Hindlimb muscle (tissue), 1 donor: ENCODE data around the gene EHD4. TPM values are rescaled to one million over a fixed set of nuclear protein-coding genes. Genes with fewer than 3 reads are reported as not detected.

Experiments used
- DNase-seq: peaks from one replicate; pipeline ENCODE4 v3.0.0-alpha.2; 2013
- polyA plus RNA-seq: library from polyadenylated mRNA; unstranded; fragments of 120-200 nt; gene quantifications from one replicate; pipeline ENCODE4 v1.2.1, GENCODE V29; 2013; ENCODE audit not compliant: insufficient read length

EHD4 gene
- polyA plus RNA-seq, 1 donor: 43.0 TPM

DNA sequence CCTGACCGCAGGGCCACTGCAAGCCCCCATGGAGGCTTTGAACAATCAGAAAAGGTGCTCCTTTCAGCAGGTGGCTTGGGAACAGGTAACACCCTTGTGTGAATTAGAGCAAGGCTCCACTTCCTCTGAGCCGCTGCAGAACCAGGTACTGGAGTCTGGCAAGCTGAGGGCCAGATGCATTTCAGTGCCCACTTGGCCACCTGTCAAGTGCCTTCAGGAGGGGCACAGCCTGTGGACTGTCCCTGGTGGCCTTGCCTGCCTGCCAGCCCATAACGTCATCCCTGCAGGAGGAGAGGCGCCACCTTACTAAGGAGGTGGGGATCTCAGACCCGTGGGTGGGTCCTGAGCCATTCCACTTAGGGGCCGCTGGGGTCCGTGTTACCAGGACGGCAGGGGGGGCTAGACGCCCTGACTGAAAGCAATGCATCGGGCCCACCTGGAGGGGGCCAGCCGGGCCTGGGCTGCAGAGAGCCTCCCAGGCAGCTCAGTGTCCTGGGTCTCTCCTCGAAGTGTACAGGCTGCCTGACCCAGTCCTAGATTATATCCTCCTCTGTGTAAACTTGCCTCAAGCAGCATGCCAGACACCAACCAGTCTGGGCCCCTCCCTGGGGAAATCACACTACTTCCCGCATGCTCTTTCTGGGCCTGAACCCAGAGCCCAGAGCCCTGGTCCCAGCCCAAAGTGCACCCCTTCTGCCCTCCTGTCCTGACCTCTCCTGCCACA lies 94.6 kb downstream of the EHD4 start:
- DNase-seq: no peak

DNA sequence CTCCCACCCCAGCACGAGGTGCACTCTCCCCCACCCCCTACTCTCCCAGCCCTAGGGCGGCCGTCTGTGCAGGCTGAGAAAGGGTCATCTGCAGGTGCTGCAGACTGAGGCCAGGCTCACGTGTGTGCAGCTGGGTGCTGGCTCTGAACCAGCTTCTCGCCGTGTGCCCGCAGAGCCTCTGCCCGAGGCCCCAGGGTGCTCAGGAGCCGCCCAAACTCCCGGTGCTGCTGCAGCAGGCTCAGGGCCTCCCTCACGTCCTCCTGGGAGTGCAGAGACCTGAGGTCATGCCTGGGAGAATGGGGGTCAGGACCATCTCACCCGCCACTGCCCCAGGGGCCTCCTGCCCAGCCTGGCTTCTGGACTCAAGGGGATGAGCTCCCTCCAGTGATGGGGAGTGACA lies 95.7 kb downstream of the EHD4 start:
- no peak for DNase-seq

DNA sequence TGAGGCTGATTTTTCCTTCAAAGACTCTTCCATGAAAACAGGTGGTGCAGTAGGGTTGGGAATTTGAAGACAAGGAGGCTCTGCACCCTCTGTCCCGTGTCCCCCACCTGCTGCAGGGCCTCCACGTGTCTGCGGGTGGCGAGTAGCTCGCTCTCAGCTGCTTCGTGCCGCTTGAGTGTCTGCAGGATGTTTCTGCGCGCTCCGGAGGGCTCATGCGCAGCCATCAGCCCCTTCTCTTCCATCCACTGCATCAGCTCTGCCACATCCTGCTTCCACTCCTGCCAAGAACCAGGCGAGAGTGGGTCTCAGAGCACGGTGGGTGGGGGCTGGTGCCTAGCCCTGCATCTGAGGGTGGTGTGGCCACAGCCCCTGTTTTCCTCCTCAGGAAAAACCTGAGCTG lies 96.3 kb downstream of the EHD4 start:
- DNase-seq: no peak

DNA sequence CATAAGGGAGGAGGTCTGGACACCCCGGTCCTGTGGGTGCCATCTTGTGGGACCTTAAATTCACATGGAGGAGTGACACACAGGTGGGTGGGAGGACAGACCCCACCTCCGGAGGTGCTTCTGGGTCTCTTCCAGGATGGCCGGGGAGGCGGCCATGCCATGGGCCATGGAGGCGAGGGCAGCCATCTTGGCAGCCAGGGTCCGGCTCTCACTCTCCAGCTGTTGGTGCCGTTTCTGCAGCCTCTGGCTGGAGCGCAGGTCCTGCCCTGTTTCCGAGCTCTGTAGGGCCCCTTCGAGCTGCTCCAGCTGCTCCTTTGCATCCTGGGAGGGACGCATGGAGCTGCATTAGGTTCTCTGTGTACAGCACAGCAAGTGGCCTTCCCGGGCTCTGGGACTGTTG lies 97.6 kb downstream of the EHD4 start:
- DNase-seq: no peak

DNA sequence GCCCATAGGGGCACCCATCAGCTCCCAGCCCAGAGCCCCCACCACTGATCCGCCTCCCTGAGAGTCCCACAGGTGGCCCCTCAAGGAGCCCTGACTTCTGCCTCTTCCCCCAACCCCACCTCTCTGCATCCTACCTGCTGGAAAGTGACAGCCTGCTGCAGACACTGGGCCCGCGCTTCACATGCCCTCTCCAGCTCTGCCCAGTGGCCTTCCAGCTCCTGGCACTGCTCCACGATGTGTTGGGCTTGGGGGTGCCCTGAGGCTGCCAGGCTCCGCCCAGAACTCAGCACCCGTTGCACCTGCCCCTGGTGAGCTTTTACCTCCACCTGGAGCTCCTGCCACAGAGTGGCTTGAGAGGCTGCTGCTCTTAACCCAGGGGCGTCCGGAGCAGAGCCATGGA lies 98.6 kb downstream of the EHD4 start:
- DNase-seq: no peak

DNA sequence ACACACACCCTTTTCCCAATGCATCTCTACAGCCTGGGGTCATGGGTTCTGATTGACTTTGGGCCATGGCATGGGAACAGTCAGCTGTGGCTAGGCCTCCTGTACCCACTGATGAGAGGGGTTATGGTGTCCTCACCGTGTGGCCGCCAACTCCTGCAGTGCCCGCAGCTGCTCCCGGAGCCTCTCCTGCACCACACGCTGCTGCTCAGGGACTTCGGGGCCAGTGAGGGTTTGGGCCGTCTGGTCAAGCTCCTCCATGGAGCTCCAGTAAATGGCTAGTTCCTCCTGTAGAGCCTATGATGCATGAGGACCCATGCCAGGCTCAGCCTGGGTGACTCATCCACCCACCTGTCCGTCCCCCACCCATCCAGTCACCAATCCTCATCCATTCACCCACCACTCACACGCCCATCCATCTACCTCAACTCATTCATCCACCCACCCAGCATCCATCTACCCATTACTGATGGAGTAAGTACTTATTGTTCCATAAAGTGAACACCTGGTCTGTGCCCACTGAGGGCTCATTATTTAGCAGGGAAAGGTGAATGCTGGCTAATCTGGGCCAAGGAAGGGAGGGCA lies 100.1 kb downstream of the EHD4 start:
- DNase-seq: no peak

DNA sequence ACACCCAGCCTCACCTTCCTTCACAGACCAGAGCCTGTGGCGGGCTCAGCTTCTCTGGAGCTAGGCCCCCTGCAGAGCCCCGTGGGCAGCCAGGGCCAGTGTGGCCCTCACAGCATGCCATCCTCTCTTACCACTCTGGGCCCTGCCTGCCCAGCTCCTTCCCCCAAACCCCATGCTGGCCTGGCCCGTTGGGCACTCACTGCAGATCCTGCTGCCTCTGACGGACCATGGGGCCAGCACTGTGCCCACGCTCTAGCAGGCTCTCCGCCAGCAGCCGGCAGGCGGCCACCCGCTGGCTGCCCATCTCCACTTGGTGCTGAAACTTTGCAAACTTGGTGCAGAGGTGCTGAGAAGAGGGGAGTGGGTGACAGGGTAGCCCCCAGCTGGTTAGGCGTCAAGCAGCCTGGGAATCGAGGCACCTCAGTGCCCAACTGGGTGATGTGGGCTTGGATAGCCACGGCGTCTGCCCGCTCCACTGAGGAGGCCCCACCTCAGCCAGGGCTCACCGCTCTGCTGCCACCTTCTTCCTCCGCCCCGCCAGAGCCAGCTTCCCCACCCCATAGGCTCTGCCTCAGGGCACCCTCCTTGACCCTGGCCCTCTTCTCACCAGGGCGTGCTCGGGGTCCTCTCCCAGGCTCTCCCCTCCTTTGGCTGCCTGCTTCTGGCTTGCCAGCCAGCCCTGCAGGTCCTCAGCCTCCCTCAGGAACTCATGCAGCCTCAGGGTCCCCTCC lies 101.0 kb downstream of the EHD4 start:
- DNase-seq: no peak

DNA sequence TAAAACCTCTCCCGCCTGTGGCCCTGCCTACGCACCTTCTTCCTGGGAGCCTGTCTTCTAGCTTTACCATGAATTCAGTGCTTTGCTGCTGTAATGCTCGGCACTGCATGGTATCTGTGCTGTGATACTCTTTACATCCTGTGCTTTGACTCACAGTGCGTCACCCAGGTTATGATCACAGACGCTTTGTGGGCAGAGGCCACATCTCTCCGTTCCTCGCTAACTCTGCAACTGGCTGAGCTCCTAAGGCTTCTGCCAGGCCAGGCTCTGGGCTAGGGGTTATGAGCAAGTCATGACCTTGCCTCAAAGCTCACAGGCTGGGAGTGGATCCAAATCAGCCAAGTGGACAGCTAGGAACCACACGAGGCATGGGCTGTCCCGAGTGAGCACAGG lies 101.7 kb downstream of the EHD4 start:
- DNase-seq: no peak

DNA sequence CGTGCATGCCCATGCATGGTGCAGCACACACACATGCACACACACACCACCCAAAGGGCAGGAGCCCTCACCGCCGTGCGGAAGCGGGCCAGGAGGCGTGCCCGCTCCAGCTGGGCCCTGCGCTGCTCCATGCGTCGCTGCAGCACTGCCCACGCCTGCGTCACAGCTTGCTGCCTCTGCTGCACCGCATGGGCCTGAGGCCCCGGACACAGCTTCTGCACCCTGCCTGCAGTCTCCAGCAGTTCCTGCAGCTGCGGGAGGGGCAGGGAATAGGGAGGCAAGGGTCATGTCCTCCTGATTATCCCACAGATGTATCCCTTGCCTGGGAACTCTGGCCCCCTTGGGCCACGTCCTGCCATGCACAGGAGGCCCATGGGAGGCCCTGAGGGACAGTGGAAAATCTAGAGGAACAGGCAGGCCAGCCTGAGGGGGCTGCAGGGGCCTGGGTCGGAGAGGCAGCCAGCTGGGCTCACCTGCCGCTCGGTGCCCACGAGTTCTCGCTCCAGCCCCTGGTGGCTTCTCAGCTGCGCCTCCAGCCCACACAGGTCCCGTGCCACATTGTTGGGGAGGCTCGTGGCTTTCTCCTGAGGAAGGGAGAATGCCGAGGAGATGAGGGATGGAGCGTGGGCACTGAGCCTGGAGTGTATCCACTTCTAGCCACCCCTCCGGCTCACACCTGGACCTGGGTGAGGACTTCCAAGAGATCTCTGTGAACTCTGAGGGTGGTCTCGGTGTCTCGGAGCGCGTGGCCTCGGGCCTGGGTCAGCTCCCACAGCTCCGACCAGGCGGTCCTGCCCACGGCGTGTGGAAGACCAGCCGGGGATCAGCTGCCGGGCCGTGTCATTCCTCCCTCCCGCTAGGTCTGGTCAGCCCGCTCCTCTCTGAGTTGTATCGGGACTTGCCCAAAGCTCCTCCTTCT lies 102.3 kb downstream of the EHD4 start:
- no peak for DNase-seq

DNA sequence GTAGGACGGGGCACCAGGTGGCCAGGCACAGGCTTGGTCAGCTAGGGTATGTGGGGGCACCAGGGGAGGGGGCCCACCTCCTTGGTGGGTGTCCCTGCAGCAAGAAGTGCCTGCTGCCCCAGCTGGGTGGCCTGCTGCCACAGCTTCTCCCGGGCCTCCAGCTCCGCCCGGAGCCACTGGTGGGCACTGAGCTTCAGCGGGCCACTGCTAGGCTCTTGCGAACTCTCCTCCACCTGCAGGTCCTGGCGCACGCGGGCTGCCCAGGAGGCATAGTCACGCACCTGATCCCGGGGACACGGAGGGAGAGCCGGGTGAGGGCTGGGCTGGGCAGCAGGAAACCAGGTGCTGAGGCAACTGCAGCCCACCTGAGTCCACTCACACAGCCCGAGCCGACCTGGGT lies 104.0 kb downstream of the EHD4 start:
- no peak for DNase-seq

DNA sequence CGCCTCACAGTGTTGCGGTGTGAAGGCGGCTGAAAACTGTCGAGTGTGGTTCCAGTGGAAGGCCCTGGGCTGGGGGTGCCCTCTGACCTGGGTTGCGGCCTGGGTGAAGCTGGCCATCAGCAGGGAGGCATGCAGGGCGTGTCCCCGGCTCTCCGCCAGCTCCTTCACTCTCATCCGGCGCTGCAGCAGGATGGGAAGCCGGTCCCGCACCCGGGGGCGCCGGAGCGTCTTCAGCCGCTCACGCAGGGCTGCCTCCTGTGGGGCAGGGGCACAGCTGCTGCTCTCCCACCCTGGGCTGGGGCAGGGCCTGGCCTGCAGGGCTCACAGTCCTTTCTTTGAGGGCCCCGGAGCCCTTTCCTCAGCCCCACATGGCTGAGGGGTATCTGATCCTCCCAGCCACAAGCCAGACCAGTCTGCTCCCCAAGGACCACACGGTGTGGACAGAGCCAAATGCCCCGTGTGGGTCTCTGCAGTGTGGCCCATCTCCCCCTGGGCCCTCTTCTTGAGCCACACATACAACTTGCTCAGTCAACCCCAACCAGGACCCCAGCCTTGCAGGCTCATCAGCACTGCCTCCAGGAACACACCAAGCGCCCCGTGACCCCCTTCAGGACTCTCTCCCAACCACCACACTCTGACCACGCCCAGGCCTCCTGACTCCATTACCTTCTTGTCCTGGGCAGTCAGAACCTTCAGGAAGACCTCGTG lies 105.3 kb downstream of the EHD4 start:
- DNase-seq: no peak

DNA sequence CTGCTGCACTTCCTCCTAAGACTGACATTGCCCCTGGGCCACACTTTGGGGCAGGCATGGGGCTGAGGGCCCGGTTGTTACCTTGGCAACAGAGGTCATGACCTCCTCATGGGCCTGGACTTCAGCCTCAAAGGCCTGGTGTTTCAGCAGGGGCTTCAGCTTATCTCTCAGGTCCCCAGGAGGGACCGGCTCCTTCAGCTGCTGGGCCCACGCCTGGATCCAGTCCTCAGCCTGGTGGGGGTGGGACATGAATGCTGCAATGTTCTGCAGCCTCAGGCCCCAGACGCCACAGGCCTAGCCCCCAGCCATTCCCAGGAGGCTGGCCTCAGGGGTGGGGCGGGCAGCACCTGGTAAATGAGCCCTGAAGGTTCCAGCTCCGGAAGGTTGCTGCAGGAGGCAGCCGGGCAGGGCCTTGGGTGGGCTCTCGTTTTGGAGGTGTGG lies 106.1 kb downstream of the EHD4 start:
- no peak for DNase-seq

DNA sequence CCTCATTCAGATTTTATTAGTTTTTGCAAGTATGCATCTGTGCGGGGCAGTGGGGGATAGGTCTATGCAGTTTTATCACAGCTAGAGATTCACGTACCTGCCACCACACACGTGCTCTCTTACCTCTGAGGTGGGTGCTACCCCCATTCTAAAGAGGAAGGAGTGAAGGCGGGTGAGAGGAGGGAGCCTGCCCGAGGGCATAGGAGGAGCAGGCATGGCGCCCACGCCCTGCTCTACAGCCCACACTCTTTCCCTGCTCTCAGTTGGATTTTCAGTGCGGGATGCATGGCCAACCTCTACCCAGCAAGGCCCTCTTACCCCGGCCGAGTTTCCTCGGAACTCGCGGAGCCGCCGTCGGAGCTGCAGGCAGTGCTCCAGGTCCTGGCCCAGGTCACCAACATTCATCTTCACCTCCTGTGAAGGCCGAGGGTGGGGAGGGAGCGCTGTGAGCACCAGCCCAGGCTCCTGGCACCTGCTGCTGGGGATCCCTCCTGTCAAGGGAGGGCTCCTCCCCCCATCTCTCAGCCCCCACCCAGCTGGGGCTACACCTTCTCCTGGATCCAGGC lies 106.8 kb downstream of the EHD4 start:
- DNase-seq: no peak

DNA sequence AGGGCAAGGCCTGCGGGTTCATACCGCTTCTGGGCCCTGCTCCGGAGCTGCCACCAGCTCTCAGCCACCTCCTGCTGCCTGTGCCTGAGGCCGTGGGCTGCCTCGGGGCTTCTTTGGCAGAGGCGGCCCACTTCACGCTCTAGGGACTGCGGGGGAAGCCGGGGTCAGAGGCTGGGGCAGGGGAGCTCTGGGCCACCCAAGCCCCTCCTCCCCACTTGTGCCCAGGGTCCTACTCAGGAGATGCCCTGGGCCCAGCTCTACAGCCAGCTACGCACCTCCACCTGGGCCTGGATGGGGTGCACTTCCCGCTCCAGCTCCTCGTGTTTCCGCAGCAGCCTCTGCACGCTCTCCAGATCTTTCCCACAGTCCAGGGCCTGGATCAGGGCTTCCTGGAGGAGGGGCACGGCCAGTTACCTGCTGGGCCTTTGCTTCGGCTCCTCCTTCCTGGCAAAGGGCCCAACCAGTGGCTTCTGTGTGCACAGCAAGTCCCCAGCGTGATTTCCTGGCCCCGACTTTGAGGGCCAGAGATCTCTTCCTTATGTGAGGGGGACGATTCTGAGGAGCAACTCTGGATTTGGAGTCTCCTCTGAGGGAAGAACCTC lies 109.7 kb downstream of the EHD4 start:
- no peak for DNase-seq

DNA sequence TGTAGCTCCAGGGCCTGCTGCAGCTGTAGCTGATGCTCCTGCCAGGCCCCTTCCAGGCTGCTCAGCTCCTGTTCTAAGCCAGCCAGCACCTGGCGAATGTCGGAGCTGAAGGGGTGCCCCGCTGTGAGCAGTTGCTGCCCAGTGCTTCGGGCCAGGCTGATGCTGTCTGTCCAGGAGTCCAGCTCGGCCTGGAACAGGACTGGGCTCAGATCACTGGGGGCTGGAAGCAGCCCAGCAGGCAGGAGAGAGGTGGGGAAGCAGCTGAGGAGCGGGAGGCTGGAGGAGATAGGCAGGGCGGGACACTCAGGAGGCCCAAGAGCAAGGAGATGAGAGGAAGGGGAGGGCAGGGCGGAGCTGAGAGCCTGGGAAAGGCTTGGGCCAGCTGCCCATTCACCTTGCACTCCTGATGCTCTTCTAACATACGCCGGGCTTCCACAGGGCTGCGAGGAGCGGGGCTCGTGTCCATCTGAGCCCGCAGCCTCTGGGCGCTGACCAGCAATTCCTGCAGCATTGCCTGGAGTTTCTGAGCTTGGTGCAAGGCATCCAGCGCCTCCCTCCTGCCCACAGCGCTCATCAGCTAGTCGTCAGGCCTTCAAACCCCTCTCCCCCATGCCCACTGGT lies 110.5 kb downstream of the EHD4 start:
- DNase-seq: no peak

DNA sequence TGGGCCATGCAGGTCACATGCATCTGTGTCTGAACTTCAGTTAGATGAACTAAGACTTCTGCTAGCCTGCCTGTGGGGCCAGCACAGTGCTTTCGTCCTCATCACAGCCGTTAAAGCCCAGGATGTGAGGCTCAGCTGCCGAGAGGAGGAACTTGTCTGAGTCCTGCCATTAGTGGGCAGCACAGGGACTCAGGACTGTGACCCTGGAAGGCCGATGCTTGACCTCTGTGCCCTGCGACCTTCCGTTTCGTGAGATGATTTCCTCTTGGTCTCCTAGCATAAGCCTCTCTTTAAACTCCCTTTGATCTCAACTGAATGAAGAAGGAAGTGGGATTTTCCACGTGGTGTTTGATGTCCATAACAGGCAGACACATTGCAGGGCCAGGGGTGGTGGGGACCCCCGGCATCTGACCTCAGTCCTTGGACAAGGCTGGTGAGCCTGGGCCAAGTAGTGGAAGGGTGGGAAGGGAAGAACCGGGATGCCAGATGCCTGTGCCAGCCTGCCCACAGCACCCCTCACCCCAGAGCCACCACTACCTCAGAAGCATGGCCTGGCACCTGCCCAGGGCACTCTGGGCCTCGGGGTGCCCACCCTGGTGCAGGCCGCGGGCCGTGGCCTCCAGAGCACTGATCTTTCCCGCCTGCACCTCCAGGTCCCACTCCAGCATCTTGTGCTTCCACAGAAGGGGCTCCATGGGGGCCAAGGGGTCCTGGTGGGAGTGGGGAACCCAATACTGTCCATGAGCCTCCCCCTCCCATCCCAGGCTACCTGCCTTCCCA lies 112.1 kb downstream of the EHD4 start:
- DNase-seq: no peak

DNA sequence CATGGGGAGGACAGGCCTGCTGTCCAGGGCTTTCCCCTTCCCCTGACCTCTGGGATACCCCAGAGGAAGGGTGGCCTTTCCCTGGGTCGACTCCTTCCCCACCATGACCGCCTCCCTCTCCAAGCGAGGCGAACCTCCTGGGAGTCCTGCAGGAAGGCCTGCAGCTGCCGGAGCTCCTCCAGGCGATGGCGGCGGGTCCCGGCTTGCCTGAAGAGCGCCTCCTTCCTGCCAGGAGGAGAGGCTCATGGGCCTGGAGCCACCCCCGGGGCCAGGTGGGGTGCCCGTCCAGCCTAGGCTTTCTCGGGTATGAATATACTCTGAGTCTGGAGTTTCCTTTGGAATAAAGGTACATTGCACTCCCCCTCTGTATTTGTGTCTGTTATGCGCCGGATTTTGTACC lies 113.6 kb downstream of the EHD4 start:
- no peak for DNase-seq

DNA sequence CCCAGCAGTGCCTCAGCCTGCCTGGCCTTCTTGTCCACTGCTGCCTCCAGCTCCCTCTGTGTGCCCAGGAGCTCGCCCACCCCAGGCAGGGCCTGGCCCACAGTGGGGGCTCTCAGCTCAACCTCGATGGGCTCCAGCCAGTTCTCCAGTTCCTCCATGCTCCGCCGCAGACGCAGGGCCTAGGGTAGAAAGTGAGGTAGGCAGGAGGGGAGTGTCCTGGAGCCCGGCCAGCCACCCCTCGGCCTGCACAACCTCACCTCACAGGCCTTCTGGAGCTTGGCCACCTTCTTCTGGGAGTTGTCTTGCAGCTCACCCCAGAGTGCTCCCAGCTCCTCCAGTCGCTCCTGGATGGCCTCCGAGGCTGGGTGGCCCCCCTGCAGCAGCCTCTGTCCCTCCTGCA lies 115.0 kb downstream of the EHD4 start:
- no peak for DNase-seq

DNA sequence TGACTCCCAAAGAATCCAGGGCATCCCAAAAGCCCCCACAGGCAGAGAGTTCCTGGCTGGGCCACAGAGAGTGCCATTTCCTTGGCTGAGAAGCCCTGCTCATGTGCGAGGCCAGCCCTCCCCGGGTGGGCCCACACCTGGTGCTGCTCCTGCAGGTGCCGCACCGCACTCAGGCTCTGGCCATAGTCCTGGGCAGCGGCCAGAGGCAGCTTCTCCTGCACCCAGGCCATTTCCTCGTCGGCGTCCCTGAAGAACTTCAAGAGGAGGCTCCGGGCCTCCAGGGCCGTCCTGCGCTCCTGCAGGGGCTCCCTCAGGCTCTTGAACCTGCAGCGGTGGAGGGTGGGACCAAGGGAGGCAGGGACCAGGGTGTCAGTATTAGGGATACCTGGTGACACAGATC lies 115.6 kb downstream of the EHD4 start:
- DNase-seq: no peak

DNA sequence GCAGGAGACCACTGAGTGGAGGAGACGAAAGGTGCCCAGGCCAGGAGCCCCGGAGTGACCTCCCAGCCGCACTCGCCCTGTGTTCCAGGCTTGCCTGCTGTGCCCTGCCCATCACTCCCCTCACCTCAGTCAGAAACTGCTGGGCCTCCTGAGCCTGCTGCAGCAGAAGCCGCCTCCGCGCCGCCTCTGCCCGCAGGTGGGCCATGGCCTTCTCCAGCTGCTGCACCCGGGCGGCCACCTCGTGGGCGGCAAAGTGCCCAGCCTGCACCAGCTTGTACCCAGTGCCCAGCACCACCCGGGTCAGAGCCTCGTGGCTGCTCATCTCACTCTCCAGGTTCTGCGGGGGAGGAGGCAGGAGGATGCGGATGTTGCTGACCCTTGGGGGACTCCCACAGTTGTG lies 116.1 kb downstream of the EHD4 start:
- no peak for DNase-seq
